AG10803 (cell line): ENCODE measurements around the gene GPC5.

Source experiments
- DNase-seq: peaks from one replicate; pipeline ENCODE4 v3.0.0; 2010; ENCODE audit warnings: low read depth
- H3K4me3 ChIP-seq: 2 replicates; pipeline ENCODE4 v1.5.1; 2011; ENCODE audit warnings: mild to moderate bottlenecking, low read length, control low read depth
- TF ChIP-seq, protein P1 (sequence below): conservative IDR thresholded peaks from 2 replicates; pipeline ENCODE4 v1.5.1; 2011; ENCODE audit warnings: mild to moderate bottlenecking, low read length, control low read depth, inconsistent platforms

The GPC5 gene

GRCh38 chr13:91902291-91902690 lies 503.9 kb downstream of the GPC5 start:
- TF ChIP-seq, protein P1, sequence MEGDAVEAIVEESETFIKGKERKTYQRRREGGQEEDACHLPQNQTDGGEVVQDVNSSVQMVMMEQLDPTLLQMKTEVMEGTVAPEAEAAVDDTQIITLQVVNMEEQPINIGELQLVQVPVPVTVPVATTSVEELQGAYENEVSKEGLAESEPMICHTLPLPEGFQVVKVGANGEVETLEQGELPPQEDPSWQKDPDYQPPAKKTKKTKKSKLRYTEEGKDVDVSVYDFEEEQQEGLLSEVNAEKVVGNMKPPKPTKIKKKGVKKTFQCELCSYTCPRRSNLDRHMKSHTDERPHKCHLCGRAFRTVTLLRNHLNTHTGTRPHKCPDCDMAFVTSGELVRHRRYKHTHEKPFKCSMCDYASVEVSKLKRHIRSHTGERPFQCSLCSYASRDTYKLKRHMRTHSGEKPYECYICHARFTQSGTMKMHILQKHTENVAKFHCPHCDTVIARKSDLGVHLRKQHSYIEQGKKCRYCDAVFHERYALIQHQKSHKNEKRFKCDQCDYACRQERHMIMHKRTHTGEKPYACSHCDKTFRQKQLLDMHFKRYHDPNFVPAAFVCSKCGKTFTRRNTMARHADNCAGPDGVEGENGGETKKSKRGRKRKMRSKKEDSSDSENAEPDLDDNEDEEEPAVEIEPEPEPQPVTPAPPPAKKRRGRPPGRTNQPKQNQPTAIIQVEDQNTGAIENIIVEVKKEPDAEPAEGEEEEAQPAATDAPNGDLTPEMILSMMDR, result no peak
- no peak for DNase-seq
- H3K4me3 ChIP-seq, result no peak overlapping the region

DNA sequence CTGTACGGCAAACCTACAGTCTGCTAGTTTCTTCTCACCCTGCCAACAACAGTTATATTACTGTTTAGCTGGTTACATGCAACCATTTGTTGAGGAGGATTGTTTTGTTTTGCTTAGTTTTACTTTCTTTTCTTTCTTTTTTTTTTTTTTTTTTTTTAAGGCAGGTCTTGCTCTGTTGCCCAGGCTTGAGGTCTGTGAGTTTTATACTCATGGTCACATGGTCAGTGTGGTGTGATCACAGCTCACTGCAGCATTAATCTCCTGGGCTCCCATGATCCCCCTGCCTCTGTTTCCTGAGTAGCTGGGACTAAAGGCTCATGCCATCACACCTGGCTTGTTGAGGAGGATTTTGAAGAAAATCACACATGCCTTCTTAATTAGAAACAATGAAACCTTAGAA lies 505.6 kb downstream of the GPC5 start:
- DNase-seq, result no peak
- H3K4me3 ChIP-seq, result no peak overlapping the region
- TF ChIP-seq, protein P1, result no peak

DNA sequence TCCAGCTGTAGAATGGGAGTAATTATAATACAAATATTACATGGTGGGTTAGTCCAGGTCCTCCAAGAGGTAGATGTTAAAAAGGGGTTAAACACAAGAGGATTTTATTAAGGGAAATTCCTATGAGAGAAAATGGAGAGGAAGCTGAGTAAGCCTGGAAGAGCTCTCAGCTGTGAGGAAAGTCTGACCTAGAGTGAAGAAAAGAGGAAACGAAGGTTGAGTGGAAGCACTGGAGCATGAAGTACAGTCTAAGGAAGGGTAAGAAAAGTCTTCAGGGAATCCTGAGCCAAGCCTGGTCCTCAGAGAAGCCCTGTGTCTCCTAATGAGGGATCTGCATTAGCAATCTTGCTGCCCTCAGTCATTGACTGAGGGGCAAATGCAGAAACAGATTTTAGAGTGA lies 506.2 kb downstream of the GPC5 start:
- TF ChIP-seq, protein P1, result no peak
- no peak overlapping the region for H3K4me3 ChIP-seq
- no peak for DNase-seq

DNA sequence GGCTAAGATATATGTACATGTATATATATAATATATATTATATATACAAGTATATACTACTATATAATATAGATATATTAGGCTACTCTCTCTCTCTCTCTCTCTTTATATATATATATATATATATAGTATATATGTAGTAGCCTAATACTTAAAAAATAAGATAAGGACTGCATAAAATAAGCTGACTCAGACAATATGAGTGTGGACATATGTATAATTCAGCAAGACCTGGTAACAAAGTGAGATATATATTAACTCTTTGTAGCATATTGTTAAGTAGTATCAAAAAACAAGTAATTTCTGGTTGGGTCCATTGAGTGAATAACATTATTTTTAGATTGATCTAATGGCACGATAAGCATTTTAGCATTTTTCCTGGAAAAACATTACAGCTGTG lies 509.0 kb downstream of the GPC5 start:
- TF ChIP-seq, protein P1, result no peak
- no peak for DNase-seq
- no peak overlapping the region for H3K4me3 ChIP-seq

- no peak overlapping the region for H3K4me3 ChIP-seq
- TF ChIP-seq, protein P1, result no peak
- no peak for DNase-seq
These were observed 511.2 kb downstream of the GPC5 start for GRCh38 chr13:91909617-91910016.

DNA sequence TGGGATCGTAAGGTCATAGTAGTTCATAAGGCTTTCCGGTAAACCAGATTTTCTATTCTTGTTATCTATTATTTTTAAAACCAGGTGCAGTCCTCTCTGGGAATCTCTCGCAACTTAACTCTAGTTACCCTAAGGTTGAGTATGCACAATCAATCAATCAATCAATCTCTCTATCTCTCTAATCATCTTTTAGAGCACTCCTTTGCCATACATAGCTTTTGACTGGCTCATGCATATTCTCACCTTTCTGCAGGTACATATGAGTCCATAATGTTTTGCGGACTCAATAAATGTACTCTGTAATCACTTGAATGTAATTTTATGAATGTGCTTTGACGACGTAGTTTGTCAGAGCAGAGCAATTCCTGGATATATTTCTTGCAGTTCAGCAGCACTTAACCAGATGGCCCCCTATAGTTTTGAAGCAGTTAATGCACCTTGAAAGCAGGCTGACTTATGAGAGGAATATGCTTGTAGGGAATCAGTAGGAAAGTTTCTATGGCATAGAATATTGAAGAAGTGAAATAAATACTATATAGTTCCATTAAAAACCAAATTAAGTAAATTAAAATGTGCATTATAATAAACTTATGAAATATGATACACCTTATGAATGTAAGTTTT lies 524.7 kb downstream of the GPC5 start:
- H3K4me3 ChIP-seq, result no peak overlapping the region
- TF ChIP-seq, protein P1, result no peak
- DNase-seq, result no peak

- TF ChIP-seq, protein P1, result no peak
- no peak for DNase-seq
- no peak overlapping the region for H3K4me3 ChIP-seq
These were observed 532.3 kb downstream of the GPC5 start for GRCh38 chr13:91930687-91931086.
